HFF-Myc (cell line): ENCODE results near the gene CDH12.

Experiments used
- DNase-seq: peaks from one replicate; pipeline ENCODE4 v3.0.0-alpha.2; 2011; ENCODE audit warnings: low read depth; ENCODE audit errors: extremely low read depth
- H3K4me3 ChIP-seq: replicated peaks from 2 replicates; pipeline ENCODE4 v1.5.1; 2011; ENCODE audit warnings: low read depth, mild to moderate bottlenecking, control low read depth, low read length
- CTCF ChIP-seq: IDR thresholded peaks from 2 replicates; pipeline ENCODE4 v1.5.1; 2012; ENCODE audit warnings: mild to moderate bottlenecking, low read depth, low read length, control low read depth; ENCODE audit errors: missing control alignments

The CDH12 gene

GRCh38 chr5:22102823-22103359 lies 750.3 kb downstream of the CDH12 start:
- DNase-seq, result no peak

GRCh38 chr5:22088517-22088916 lies 764.6 kb downstream of the CDH12 start:
- TF ChIP-seq CTCF, result no peak

More at GRCh38 chr5:22102823-22103359, 750.3 kb downstream of the CDH12 start:
- no peak for TF ChIP-seq CTCF
- no peak overlapping the region for H3K4me3 ChIP-seq

GRCh38 chr5:22079566-22079965 lies 773.6 kb downstream of the CDH12 start:
- no peak for TF ChIP-seq CTCF
- DNase-seq, result no peak
- H3K4me3 ChIP-seq, result no peak overlapping the region

More at GRCh38 chr5:22088517-22088916, 764.6 kb downstream of the CDH12 start:
- no peak overlapping the region for H3K4me3 ChIP-seq
- no peak for DNase-seq

GRCh38 chr5:22079002-22079401 lies 774.1 kb downstream of the CDH12 start:
- no peak overlapping the region for H3K4me3 ChIP-seq
- TF ChIP-seq CTCF, result no peak
- no peak for DNase-seq

- no peak overlapping the region for H3K4me3 ChIP-seq
- no peak for DNase-seq
- TF ChIP-seq CTCF, result no peak
These were observed 776.6 kb downstream of the CDH12 start for GRCh38 chr5:22076586-22076985.

- no peak for DNase-seq
- no peak for TF ChIP-seq CTCF
- no peak overlapping the region for H3K4me3 ChIP-seq
These were observed 782.9 kb downstream of the CDH12 start for GRCh38 chr5:22070186-22070728.

- DNase-seq, result no peak
- TF ChIP-seq CTCF, result no peak
- no peak overlapping the region for H3K4me3 ChIP-seq
These were observed 789.4 kb downstream of the CDH12 start for GRCh38 chr5:22063717-22064116.
